ENCODE data around the gene GRIN3B.

GRCh38 chr19:1019616-1019961, 19.4 kb downstream of the GRIN3B start:
- TF ChIP-seq CTCF (IDR thresholded peaks at IDR 0.05): no peak
- TF ChIP-seq POLR2A (IDR thresholded peaks at IDR 0.05): no peak
- TF ChIP-seq POLR2AphosphoS5 (IDR thresholded peaks at IDR 0.05): no peak

All from breast epithelium (tissue), 3 donors.